Endometrium (tissue), 2 donors: ENCODE results near the gene MRRF.
"Not testable (repeated sequence)": the region's sequence is repeated elsewhere in the genome, so short reads cannot be mapped to it uniquely, and the experiment has no call there.

Experiments used
- FAIRE-seq: peaks from 2 replicates; lab custom pipeline; 2012; peaks lifted over from hg19 to GRCh38; lab: Jason Lieb, UNC
- donor health status: control.
- donor health status: control.

MRRF gene

GRCh38 chr9:122363131-122363530, 98.4 kb downstream of the MRRF start:
- FAIRE-seq = not testable (repeated sequence)

GRCh38 chr9:122364117-122364782, 99.6 kb downstream of the MRRF start:
- no peak for FAIRE-seq

- no peak for FAIRE-seq
These were observed 100.1 kb downstream of the MRRF start for GRCh38 chr9:122364783-122365150.

- no peak for FAIRE-seq
These were observed 101.5 kb downstream of the MRRF start for GRCh38 chr9:122366074-122366660.

GRCh38 chr9:122367065-122367464, 102.4 kb downstream of the MRRF start:
- no peak for FAIRE-seq

GRCh38 chr9:122367774-122368460, 103.2 kb downstream of the MRRF start:
- no peak for FAIRE-seq

GRCh38 chr9:122368642-122369041, 104.0 kb downstream of the MRRF start:
- FAIRE-seq = no peak

GRCh38 chr9:122370303-122370702, 105.6 kb downstream of the MRRF start:
- no peak for FAIRE-seq

GRCh38 chr9:122370869-122371755, 106.4 kb downstream of the MRRF start, which contains the start of gene PTGS1:
Gene PTGS1 (plus strand): TSS chr9:122371024. CDS start chr9:122371085, 61 bp downstream.
- no peak for FAIRE-seq

GRCh38 chr9:122371846-122372245, 107.2 kb downstream of the MRRF start:
- FAIRE-seq = no peak

- no peak for FAIRE-seq
These were observed 108.5 kb downstream of the MRRF start for GRCh38 chr9:122372856-122373845.

GRCh38 chr9:122374885-122375420, 110.3 kb downstream of the MRRF start:
- FAIRE-seq = no peak

- no peak for FAIRE-seq
These were observed 112.1 kb downstream of the MRRF start for GRCh38 chr9:122376796-122377195.

- FAIRE-seq = no peak
These were observed 112.8 kb downstream of the MRRF start for GRCh38 chr9:122377241-122378164.

- no peak for FAIRE-seq
These were observed 113.6 kb downstream of the MRRF start for GRCh38 chr9:122378236-122378635.

GRCh38 chr9:122379340-122379739, 114.7 kb downstream of the MRRF start:
- FAIRE-seq = no peak

GRCh38 chr9:122380293-122380692, 115.6 kb downstream of the MRRF start:
- FAIRE-seq = no peak
